ENCODE results near the gene UGCG. TPM values are rescaled to one million over a fixed set of nuclear protein-coding genes. Genes with fewer than 3 reads are reported as not detected.

UGCG gene
- total RNA-seq, 2 donors from 2014 or later = 17.1 to 26.2 TPM

GRCh38 chr9:111969061-111969460 lies 72.4 kb downstream of the UGCG start:
- DNase-seq (no peak), ATAC-seq (no peak)
- H3K9me3 ChIP-seq = no peaks in the 10 kb centered on the region
- H3K4me1 ChIP-seq = peaks cover 22% of the 10 kb centered on the region
- no peaks in the 10 kb centered on the region for H3K36me3 ChIP-seq (replicated peaks in 1 of 2; ENCODE audit: insufficient read depth in 1 of 2, low read depth in 2 of 2)
- WGBS, 2 donors = 91 to 96% methylated on average over 5 of the region's 5 CpGs
- H3K27ac ChIP-seq = no peak overlapping the region
- intact Hi-C loops (cut with DNase I) = no loop called here
- no peak overlapping the region for H3K4me3 ChIP-seq
- TF ChIP-seq CTCF (IDR thresholded peaks at IDR 0.05) = no peak
- H3K27me3 ChIP-seq = no peaks in the 10 kb centered on the region

DNA sequence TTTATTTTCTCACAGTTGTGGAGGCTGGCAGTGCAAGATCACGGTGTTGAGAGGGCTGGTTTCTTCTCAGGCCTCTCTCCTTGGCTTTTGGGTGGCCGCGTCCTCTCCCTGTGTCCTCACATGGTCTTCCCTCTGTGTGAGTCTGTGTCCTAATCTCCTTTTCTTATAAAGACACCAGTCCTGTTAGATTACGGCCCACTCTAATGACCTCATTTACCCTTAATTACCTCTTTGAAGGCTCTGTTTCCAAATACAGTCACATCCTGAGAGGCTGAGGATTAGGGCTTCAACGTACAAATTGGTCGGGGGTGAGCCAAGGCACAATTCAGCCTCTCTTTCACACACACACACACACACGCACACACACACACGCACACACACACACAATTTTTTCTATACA lies 73.0 kb downstream of the UGCG start:
- 75 to 79% methylated on average over 8 of the region's 8 CpGs for WGBS, 2 donors
- no peaks in the 10 kb centered on the region for H3K36me3 ChIP-seq (replicated peaks in 1 of 2; ENCODE audit: insufficient read depth in 1 of 2, low read depth in 2 of 2)
- no peak overlapping the region for H3K4me3 ChIP-seq
- intact Hi-C loops (cut with DNase I) = no loop called here
- H3K27ac ChIP-seq = no peak overlapping the region
- ATAC-seq (no peak), DNase-seq (no peak)
- no peaks in the 10 kb centered on the region for H3K9me3 ChIP-seq
- no peak for TF ChIP-seq POLR2A (IDR thresholded peaks at IDR 0.05)
- TF ChIP-seq CTCF (IDR thresholded peaks at IDR 0.05) = no peak
- H3K27me3 ChIP-seq = no peaks in the 10 kb centered on the region
- peaks cover 28% of the 10 kb centered on the region for H3K4me1 ChIP-seq

DNA sequence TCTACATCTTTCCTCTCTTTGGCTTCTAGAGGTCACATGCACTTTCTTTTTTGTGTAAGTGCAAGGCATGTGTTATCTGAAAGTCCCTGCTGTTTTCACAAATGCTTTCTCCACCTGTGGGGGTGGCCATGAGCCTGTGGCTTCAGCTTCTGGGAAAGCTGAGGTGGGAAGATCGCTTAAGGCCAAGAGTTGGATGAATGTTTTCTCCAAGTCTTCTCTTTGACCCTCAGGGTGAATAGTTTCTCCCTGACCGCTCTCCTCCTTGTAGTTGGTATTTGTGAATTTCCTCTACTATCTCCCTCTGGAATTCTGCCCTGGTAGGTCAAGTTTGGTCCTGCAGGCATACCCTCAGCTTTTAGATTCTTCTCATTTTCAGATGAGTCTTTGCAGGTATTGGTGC lies 74.2 kb downstream of the UGCG start:
- no peaks in the 10 kb centered on the region for H3K36me3 ChIP-seq (replicated peaks in 1 of 2; ENCODE audit: insufficient read depth in 1 of 2, low read depth in 2 of 2)
- no peak for DNase-seq
- peaks cover 29% of the 10 kb centered on the region for H3K4me1 ChIP-seq
- TF ChIP-seq POLR2A (IDR thresholded peaks at IDR 0.05) (no peak), CTCF (IDR thresholded peaks at IDR 0.05) (no peak)
- no peaks in the 10 kb centered on the region for H3K27me3 ChIP-seq
- H3K4me3 ChIP-seq = no peak overlapping the region
- ATAC-seq = no peak
- H3K27ac ChIP-seq = no peak overlapping the region
- WGBS, 2 donors = 93 to 100% methylated on average over 2 of the region's 2 CpGs
- intact Hi-C loops (cut with DNase I) = no loop called here
- H3K9me3 ChIP-seq = no peaks in the 10 kb centered on the region

DNA sequence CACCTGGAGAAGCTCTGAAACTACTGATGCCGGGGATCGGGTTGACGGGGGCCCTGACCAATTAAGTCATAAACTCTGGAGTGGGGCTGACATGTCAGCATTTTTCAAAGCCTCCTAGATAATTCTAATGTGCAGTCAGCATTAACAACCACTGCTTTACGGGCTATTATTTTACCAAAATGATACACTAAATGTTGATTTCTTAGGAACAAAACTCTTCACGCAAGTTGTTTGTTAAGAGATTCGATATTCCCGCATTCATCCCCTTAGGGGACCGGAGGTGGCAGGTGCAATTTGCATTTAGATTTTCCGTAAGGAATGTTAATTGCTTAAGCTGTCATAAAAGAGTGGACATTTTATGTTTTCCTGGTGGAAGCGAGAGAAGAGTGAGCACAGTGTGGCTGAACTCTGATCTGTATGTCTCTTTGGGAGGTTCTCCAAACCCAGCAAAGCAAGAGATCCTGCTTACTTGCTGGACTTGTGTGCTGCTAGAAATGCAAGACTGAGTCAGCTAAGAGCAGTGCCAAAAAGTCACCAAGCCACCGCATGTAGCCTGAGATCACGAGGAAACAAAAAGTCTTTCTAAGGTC lies 77.6 kb downstream of the UGCG start:
- WGBS, 2 donors = 29 to 43% methylated on average over 12 of the region's 12 CpGs
- DNase-seq = peak; percentile 57 to 76 (median 62)
- intact Hi-C loops (cut with DNase I) = no loop called here
- Histone ChIP-seq H3K27ac (peak overlapping the region; percentile 1 to 82 (median 38)), H3K27me3 (no peaks in the 10 kb centered on the region), H3K9me3 (no peaks in the 10 kb centered on the region), H3K4me3 (no peak overlapping the region), H3K4me1 (peaks cover 28% of the 10 kb centered on the region), H3K36me3 (replicated peaks in 1 of 2; ENCODE audit: insufficient read depth in 1 of 2, low read depth in 2 of 2) (no peaks in the 10 kb centered on the region)
- TF ChIP-seq CTCF (IDR thresholded peaks at IDR 0.05) (no peak), POLR2A (IDR thresholded peaks at IDR 0.05) (no peak)
- ATAC-seq = peak; percentile 83

DNA sequence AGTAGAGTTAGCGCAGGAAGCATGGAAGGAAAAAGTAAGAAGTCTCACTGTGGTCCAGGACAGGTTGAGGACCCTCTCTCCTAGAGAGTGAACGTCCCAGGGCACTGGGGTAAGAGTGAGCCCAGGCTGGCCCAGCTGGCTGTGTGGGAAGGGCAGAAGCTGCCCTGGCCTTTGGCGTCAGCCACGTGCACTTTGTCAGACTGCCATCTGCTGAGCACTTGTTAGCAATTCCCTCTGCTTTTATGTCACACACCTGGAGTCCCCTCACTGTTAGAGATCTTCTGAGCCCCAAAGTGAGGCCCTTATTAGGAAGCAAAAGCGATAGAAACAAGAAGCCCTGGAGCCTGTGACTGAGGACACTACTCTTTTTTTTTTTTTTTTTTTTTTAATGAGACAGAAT lies 79.1 kb downstream of the UGCG start:
- peak overlapping the region in 2 of 4 donors; percentile 31 to 82 for H3K27ac ChIP-seq
- peaks cover 33% of the 10 kb centered on the region for H3K4me1 ChIP-seq
- H3K27me3 ChIP-seq = no peaks in the 10 kb centered on the region
- no peak overlapping the region for H3K4me3 ChIP-seq
- no peaks in the 10 kb centered on the region for H3K9me3 ChIP-seq
- WGBS, 2 donors = 46 to 54% methylated on average over 5 of the region's 5 CpGs
- DNase-seq = peak; percentile 76 to 85 (median 80)
- TF ChIP-seq POLR2A (IDR thresholded peaks at IDR 0.05) (no peak), CTCF (IDR thresholded peaks at IDR 0.05) (peak in 6 of 7 experiments; percentile 13 to 64 (median 52))
- peak; percentile 77 for ATAC-seq
- no peaks in the 10 kb centered on the region for H3K36me3 ChIP-seq (replicated peaks in 1 of 2; ENCODE audit: insufficient read depth in 1 of 2, low read depth in 2 of 2)
- intact Hi-C loops (cut with DNase I) = no loop called here
